Dermis blood vessel endothelial cell (primary cell): ENCODE data around the gene PSMD2. TPM values are rescaled to one million over a fixed set of nuclear protein-coding genes. Genes with fewer than 3 reads are reported as not detected.
A peak's percentile ranks its signal among the peaks of the same experiment; 100 is the strongest.

ENCODE experiments used
- DNase-seq: peaks from one replicate; pipeline ENCODE4 v3.0.0; 2010
- total RNA-seq: library from RNA; depleted of rRNA; stranded (reverse); fragments of >200 nt; gene quantifications from 2 replicates; pipeline ENCODE4 v1.2.3, GENCODE V29; 2014

PSMD2 gene
- total RNA-seq, 1 donor from 2014 or later: 411 TPM

- no peak for DNase-seq
Measured at GRCh38 chr3:184317201-184317600, 18.2 kb downstream of the PSMD2 start.

- DNase-seq: peak; percentile 96
Measured at GRCh38 chr3:184320104-184320445, 21.0 kb downstream of the PSMD2 start.

GRCh38 chr3:184321666-184322065 lies 22.6 kb downstream of the PSMD2 start:
- DNase-seq: no peak

- no peak for DNase-seq
Measured at GRCh38 chr3:184322731-184323487, 23.9 kb downstream of the PSMD2 start.

- no peak for DNase-seq
Measured at GRCh38 chr3:184323696-184324095, 24.7 kb downstream of the PSMD2 start.

- no peak for DNase-seq
Measured at GRCh38 chr3:184325269-184325668, 26.2 kb downstream of the PSMD2 start.

- DNase-seq: no peak
Measured at GRCh38 chr3:184325715-184326369, 26.8 kb downstream of the PSMD2 start.

- DNase-seq: no peak
Measured at GRCh38 chr3:184327171-184327570, 28.1 kb downstream of the PSMD2 start.

GRCh38 chr3:184328516-184328915 lies 29.5 kb downstream of the PSMD2 start:
- DNase-seq: no peak

GRCh38 chr3:184332370-184333090 lies 33.5 kb downstream of the PSMD2 start:
- DNase-seq: peak; percentile 99

- DNase-seq: no peak
Measured at GRCh38 chr3:184333190-184333589, 34.1 kb downstream of the PSMD2 start.

- DNase-seq: no peak
Measured at GRCh38 chr3:184333700-184334099, 34.7 kb downstream of the PSMD2 start.

- DNase-seq: peak; percentile 73
Measured at GRCh38 chr3:184334470-184335158, 35.6 kb downstream of the PSMD2 start.

GRCh38 chr3:184335291-184335660 lies 36.2 kb downstream of the PSMD2 start:
- DNase-seq: peak; percentile 27

GRCh38 chr3:184335661-184336546 lies 36.9 kb downstream of the PSMD2 start:
- peak; percentile 88 for DNase-seq

GRCh38 chr3:184336547-184337398 lies 37.7 kb downstream of the PSMD2 start:
- peak; percentile 76 for DNase-seq

- peak; percentile 37 for DNase-seq
Measured at GRCh38 chr3:184337399-184337714, 38.3 kb downstream of the PSMD2 start, which contains the start of gene FAM131A. Gene FAM131A (plus strand): TSS chr3:184337600. CDS start chr3:184337631, 31 bp downstream.

GRCh38 chr3:184337981-184338380 lies 38.9 kb downstream of the PSMD2 start:
- no peak for DNase-seq

GRCh38 chr3:184338511-184338945 lies 39.5 kb downstream of the PSMD2 start:
- DNase-seq: peak; percentile 94

GRCh38 chr3:184339001-184339400 lies 40.0 kb downstream of the PSMD2 start:
- DNase-seq: no peak
